ENCODE measurements around the gene MYO5A. TPM values are rescaled to one million over a fixed set of nuclear protein-coding genes. Genes with fewer than 3 reads are reported as not detected.
"Not testable (repeated sequence)": the region's sequence is repeated elsewhere in the genome, so short reads cannot be mapped to it uniquely, and the experiment has no call there.

The MYO5A gene
- total RNA-seq, 2 donors from 2014 or later = 2.6 to 6.0 TPM

GRCh38 chr15:52567871-52568600 is 39.4 kb upstream of the MYO5A start:
- Histone ChIP-seq H3K9me3 (no peaks in the 10 kb centered on the region), H3K27ac (peak overlapping the region; percentile 83), H3K27me3 (no peaks in the 10 kb centered on the region), H3K36me3 (no peaks in the 10 kb centered on the region), H3K4me1 (no peaks in the 10 kb centered on the region), H3K9ac (ENCODE audit: low read depth in 2 of 2, low read length in 2 of 2) (peak overlapping the region; percentile 91 to 97), H3K4me3 (peak overlapping the region; percentile 51)
- peak; percentile 67 for DNase-seq
- intact Hi-C loops (cut with DNase I) = no loop called here
- no peak for TF ChIP-seq CTCF (IDR thresholded peaks at IDR 0.05)

DNA sequence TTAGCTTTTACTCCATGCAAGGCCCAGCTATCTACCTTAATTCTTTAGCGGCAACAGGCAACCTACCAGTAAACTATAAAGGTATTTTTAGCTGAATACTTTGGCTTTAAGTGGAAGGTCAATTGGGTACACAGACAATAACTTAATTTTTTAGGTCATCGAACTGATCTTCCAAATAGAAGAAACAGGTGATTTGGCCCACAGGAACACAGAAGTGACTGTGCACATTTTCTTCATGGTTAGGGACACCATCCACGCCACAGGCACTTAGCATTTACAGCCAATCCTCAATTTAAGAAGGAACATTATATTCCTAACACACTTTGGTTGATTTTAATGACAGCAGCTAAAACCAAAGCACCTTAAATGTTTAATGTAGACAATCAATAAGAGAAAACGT is 38.2 kb upstream of the MYO5A start:
- peak overlapping the region in 1 of 2 donors; percentile 91 for H3K9ac ChIP-seq (ENCODE audit: low read depth in 2 of 2, low read length in 2 of 2)
- no peak for TF ChIP-seq CTCF (IDR thresholded peaks at IDR 0.05)
- DNase-seq = no peak

GRCh38 chr15:52565417-52566358 is 37.0 kb upstream of the MYO5A start:
- H3K4me3 ChIP-seq; H3K36me3 ChIP-seq; H3K9me3 ChIP-seq; intact Hi-C loops (cut with DNase I); H3K4me1 ChIP-seq; H3K27ac ChIP-seq; DNase-seq; H3K9ac ChIP-seq (ENCODE audit: low read depth in 2 of 2, low read length in 2 of 2); H3K27me3 ChIP-seq: not testable (repeated sequence)

More for the DNA sequence above, 38.2 kb upstream of the MYO5A start:
- intact Hi-C loops (cut with DNase I) = no loop called here
- H3K4me1 ChIP-seq = no peaks in the 10 kb centered on the region
- no peaks in the 10 kb centered on the region for H3K27me3 ChIP-seq
- peak overlapping the region; percentile 51 for H3K4me3 ChIP-seq
- no peak overlapping the region for H3K27ac ChIP-seq
- no peaks in the 10 kb centered on the region for H3K9me3 ChIP-seq
- H3K36me3 ChIP-seq = no peaks in the 10 kb centered on the region

DNA sequence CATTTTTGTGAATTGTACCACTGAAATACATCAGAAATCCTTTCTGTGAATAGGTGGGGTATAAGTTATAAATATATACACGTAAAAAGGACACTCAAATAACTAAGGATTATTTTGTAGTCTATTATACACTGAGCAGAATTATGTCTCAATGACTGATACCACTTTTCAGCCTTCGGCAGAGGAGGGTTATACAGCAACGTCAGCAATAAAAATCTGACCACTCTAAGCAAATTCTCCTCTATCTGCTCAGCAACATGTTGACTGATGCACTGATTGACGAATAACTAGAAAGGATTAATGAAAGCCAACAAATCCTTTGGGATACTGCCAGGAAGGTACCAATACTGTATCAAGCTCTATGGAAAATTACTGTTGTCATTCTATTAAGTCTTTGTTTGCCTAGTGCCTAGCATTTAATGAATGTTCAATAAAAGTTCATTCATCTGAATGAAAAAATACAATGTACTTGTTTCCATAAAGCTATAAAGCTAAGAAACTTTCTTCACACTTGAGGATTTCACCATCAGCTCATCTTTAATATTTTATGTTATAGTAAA is 34.9 kb upstream of the MYO5A start:
- H3K27me3 ChIP-seq = no peaks in the 10 kb centered on the region
- no peak for TF ChIP-seq CTCF (IDR thresholded peaks at IDR 0.05)
- no peaks in the 10 kb centered on the region for H3K36me3 ChIP-seq
- DNase-seq = no peak
- no peak overlapping the region for H3K4me3 ChIP-seq
- intact Hi-C loops (cut with DNase I) = loop anchor here (5.0 kb wide), 1 partner anchor 36 kb away; the partner anchor contains the start of gene MYO5A
- H3K4me1 ChIP-seq = no peaks in the 10 kb centered on the region
- H3K9me3 ChIP-seq = no peaks in the 10 kb centered on the region
- H3K27ac ChIP-seq = no peak overlapping the region
- no peak overlapping the region for H3K9ac ChIP-seq (ENCODE audit: low read depth in 2 of 2, low read length in 2 of 2)

GRCh38 chr15:52559575-52559974 is 30.9 kb upstream of the MYO5A start:
- Histone ChIP-seq H3K9me3 (no peaks in the 10 kb centered on the region), H3K27ac (no peak overlapping the region), H3K27me3 (no peaks in the 10 kb centered on the region), H3K4me1 (no peaks in the 10 kb centered on the region), H3K9ac (ENCODE audit: low read depth in 2 of 2, low read length in 2 of 2) (no peak overlapping the region), H3K36me3 (no peaks in the 10 kb centered on the region), H3K4me3 (no peak overlapping the region)
- DNase-seq = no peak
- intact Hi-C loops (cut with DNase I) = no loop called here
- TF ChIP-seq CTCF (IDR thresholded peaks at IDR 0.05) = no peak
